AML-193 (cell line): ENCODE measurements around the gene TTC32.
A peak's percentile ranks its signal among the peaks of the same experiment; 100 is the strongest.

Source experiments
- DNase-seq, 2 experiments: peaks; one replicate each; lab custom pipeline; 2025; lab: John Stamatoyannopoulos, UW

The TTC32 gene

GRCh38 chr2:19876751-19877150, 25.0 kb downstream of the TTC32 start:
- DNase-seq: no peak

DNA sequence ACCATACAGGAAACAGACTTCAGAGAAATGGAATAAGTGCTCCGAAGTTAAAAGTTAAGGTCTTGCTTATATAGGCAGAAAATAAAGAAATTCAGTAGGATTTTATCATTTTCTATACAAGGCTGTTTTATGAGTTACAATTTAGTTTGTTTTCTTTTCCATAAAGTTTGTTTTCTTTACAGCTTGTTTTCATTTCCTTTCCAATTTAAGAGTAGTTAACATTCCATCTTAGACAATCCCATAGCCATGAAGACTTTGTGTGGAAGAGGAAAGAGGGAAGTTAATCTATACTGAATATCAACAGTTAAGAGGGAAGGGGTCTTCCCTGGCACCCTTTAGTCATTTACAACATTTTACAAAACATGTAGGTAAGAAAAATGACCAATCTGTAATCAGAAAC, 26.5 kb downstream of the TTC32 start:
- no peak for DNase-seq

DNA sequence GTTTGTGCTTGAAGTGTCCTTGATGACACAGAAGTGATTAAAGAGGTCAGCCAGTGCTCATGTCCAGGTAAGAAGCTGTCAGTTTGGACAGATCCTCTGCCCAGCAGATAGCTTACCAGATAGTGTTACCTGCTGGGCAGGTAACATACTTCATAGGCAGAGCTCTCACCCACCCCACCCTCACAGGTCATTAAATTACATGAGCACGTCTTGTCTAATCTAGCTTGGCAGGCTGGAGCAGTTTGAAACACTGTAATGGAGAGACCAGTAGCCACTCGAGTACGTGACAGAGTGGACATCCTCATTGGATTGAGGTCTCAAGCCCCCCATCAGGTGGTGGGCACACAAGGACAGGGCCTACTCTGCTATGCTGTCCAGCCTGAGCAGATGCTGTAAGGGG, 27.1 kb downstream of the TTC32 start:
- DNase-seq: no peak

DNA sequence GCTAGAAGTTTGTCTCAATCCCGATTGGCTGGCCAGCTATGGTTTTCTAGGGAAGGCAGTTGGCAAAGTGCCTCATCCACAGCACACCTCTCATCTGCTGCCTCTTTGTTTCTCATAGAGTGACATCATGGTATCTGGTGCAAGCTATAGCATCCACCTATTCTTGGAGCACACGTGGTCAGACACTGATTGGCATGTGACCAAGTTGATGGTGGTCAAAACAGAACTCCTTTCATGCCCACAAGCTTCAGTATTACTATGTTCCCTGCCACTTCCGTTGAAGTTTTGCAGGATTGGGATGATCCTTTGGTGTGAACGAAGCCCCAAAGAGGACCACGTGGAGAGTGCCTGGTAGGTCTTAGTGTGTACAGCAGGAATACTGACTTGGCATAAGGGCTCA, 28.8 kb downstream of the TTC32 start:
- DNase-seq: no peak

- DNase-seq: no peak
Measured at GRCh38 chr2:19872302-19872701, 29.5 kb downstream of the TTC32 start.

GRCh38 chr2:19871836-19872235, 29.9 kb downstream of the TTC32 start:
- DNase-seq: no peak

- no peak for DNase-seq
Measured at GRCh38 chr2:19870792-19871191, 31.0 kb downstream of the TTC32 start.

DNA sequence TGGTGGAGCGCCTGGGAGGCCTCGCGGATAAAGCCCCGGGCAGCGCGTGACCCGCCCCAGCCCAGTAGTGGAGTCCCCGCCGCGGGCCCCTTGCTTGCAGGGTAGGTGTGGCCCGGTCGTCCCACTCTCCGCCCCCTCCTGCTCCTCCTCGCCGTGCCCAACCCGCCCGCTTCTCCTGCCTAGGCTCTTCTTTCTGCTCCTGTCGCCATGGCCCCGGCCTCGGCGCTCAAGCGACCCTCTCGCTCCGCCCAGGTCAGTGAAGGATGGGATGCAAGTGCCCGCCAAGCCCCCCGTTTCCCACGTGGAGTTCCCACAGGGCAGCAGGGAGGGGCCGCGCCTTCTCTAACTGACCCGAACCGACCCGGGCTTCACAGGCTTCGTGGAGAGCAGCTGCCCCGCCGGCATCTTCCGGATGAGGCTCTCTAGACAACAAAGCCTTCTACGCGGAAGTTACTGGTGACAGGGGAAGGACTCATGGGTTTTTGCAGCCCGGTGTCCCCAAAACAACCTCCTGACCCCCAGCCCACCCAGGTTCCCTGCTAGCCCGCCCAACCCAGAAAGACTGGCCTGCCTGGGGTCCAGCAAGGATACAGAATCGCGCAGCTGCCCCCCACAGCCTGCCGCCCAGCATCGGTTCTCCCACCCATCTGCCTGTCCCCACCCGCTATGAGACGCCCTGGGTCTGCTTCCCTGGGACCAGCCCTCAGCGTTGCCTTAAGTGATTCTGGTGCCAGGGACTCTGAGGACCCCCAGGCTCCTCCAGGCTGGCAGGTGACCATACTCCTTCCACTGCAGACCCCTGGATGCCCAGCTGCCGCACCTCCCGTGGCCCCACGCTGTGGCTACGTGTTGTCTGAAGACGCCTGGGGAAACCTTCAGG, 32.8 kb downstream of the TTC32 start:
- no peak for DNase-seq

DNA sequence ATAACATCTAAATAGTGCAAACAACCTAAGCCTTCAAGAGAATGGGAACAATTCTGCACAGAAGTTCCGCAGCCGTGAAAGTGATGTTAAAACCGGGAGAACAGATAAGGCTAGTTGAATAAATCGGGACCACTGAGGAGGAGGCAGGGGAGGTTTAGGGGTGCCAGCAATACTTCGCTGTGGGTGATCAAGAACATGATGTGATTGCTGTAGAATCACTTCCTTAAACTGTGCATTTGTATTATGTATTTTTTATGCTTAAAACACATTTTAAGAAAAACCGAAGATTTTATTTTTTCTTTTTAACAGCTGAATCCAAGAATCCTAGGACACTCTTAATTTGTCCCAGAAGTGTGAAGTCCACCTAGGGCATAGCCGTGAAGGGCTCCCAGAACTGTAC, 33.6 kb downstream of the TTC32 start:
- DNase-seq: no peak

GRCh38 chr2:19866771-19867170, 35.0 kb downstream of the TTC32 start:
- DNase-seq: no peak

- DNase-seq: no peak
Measured at GRCh38 chr2:19865151-19865550, 36.6 kb downstream of the TTC32 start.

DNA sequence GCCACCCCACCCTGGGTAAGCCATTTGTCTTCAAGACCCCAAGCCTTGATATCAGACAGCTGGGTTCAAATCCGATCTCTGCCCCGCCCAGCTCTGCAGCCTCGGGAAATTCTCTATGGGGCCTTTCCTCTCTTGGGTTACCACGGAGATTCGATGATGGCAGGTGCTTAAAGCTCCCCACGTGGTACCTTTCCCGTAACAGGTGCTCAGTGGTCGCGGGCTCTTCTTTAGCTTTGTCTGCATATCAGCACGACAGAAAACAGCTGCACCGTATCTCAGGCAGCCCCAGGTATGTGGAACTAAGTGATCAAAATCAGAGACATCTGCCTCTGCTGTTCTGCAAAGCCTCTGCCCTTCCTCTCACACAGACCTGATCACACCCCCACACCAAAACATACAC, 37.4 kb downstream of the TTC32 start:
- DNase-seq: no peak

DNA sequence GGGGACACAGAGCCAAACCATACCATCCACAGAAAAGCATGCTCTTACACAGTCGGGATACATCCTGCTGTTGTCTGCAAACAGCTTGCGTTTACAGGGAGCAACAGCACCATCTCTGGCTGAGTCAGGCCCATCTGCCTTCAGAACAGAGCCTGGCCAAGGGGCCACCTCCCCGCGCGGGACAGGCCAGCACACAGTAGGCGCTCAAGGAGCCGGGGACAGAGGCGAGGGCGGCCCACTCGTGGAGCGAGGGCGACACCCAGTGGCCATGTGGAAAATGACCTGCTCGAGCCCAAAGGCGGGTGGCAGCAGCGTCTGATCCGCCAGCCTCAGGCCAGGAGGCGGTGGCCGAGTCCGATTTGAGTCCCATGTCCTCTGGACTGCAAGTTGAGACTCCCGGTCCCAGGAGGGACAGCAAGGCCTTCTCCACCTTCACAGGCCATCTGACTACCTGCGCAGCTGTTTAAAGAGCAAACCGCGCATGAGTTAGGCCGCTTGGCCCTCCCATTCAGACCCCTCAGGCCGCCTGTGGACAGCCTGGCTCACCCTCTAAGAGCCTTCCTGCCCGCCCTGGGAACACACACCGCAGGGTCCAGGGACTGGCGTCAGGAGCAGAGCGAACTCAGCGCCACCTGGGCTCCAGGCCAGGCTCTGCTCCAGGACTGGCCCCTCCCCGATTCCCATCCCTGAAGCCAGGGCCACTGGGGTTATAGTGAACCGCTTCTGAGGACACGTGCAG, 38.3 kb downstream of the TTC32 start:
- peak in 1 of 2 experiments; percentile 2 for DNase-seq

- no peak for DNase-seq
Measured at GRCh38 chr2:19861813-19862212, 40.0 kb downstream of the TTC32 start.

DNA sequence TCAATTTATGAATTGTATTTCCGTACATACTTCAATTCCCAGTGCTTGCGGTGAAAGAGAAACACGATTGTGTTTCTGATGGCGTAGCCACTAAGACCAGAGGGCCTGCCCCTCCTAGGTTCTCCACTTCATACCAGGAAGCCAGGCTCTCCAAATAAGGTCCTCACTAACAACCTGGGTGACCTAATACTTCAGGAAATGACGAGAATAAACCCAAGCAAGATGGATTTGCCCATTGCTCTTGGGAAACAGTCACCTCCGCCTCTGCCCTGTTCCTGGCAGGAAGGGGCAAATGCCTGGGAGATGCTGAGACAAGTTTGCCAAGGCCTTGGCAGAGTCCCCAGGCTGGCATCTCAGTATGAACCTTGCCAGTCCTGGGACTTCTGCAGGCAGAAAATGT, 41.8 kb downstream of the TTC32 start:
- DNase-seq: no peak

DNA sequence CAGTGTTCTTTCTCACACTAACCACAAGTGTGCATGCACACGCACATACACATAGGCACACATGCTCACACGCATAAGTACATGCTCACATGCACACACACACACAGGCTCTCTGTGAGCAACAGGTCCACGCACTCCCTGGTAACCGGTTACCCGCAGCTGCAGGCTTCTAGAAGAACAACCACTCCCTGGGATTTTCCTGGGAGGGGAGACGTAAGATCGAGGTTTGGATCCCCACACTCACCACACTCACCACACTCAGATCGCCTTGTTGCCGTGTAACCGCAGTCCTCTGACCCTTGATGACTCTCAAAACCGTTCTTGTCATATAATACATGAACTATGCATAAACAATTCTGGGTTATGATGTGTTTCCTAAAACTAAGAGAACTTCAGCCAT, 42.2 kb downstream of the TTC32 start:
- DNase-seq: no peak

GRCh38 chr2:19857806-19858205, 44.0 kb downstream of the TTC32 start:
- DNase-seq: no peak

DNA sequence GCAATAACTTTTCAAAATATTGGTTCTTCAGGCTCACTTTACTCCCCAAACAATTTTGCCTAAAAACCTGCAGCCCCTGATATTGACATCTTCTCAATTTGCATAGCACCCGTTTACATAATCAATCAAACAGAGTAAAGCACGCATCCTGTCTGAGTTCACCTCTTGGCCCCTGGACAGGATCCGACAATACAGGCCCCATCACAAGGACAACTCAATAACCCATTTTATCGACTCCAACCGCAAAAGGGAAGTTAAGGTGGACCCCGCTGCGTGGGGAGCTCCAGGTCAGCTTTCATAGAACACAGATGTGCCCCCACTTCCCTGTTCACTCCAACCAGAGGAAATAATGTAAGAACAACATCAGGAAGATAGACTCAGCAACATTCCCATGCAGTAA, 44.7 kb downstream of the TTC32 start:
- DNase-seq: no peak

- no peak for DNase-seq
Measured at GRCh38 chr2:19855542-19856431, 46.0 kb downstream of the TTC32 start.

GRCh38 chr2:19854596-19855541, 46.9 kb downstream of the TTC32 start:
- no peak for DNase-seq

GRCh38 chr2:19851116-19851695, 50.6 kb downstream of the TTC32 start:
- no peak for DNase-seq
